HG02885 (cell line): ENCODE results near the gene SCFD1.
A peak's percentile ranks its signal among the peaks of the same experiment; 100 is the strongest.
"Not testable (repeated sequence)": the region's sequence is repeated elsewhere in the genome, so short reads cannot be mapped to it uniquely, and the experiment has no call there.

Experiments used
- ATAC-seq: cut with Tn5 transposase; IDR thresholded peaks from one replicate; pipeline ENCODE4 v1.9.1; 2021; ENCODE audit warnings: mild to moderate bottlenecking; ENCODE audit not compliant: unreplicated experiment, poor library complexity

SCFD1 gene

GRCh38 chr14:30607156-30607780 is 14.9 kb upstream of the SCFD1 start:
- ATAC-seq: no peak

GRCh38 chr14:30608533-30609006 is 13.5 kb upstream of the SCFD1 start:
- ATAC-seq: no peak

- peak; percentile 60 for ATAC-seq
Measured at GRCh38 chr14:30610787-30611343, 11.3 kb upstream of the SCFD1 start.

DNA sequence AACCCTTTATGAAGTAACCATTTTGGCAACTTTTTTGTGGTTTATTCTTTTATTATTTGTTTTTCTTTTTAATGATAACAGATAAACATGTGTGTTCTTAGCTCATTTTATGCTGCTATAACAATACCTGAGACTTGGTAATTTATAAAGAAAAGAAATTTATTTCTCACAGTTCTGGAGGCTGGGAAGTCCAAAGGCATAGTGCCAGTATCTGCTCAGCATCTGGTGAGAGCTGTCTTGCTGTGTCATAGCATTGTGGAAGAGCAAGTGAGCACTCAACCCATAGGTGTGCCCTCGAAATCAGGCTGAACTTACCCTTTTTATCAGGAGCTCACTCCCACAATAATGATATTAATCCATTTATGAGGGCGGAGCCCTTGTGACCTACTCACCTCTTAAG is 8.0 kb upstream of the SCFD1 start:
- ATAC-seq: no peak

DNA sequence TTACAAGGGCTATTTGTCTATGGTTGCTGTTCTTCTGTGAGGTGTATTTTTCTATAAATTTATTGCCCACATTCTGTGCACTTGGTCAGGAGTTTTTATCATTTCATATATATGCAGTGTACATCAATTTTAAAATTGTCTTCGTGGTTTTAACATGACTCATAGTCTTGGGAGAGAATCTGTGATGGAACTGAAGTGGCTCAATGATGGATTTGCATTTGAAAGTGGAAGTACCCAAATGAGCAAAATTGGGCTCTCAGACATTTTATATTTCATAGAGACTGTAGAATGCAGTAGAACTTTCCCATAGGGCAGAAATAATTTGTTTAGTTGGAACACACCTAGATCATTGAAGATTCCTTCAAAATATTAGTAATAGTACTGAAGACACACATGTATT is 1.9 kb upstream of the SCFD1 start:
- peak; percentile 45 for ATAC-seq

DNA sequence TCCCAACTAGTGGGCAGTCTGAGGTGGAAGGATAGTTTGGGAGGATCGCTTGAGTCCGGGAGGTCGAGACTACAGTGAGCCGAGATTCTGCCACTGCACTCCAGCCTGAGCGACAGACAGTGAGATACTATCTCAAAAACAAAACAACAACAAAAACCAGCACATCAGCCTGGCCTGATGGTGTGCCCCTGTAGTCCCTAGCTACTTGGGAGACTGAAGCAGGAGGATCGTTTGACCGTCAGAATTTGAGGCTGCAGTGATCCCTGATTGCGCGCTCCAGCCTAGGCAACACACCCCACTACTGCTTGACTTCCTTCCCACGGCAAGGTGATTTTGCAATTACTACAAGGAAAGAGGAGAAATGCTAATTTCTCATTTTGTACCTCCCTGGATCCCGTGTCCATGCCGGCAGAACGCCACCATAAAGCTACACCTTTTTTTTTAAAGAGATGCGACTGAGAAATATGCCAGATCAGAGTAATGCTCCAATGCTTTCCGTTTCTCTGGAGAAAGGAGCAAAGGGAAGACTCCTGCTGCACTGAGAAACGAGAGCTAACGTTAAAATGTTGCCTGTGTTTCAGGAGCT is 672 bp upstream of the SCFD1 start:
- peak; percentile 4 for ATAC-seq

DNA sequence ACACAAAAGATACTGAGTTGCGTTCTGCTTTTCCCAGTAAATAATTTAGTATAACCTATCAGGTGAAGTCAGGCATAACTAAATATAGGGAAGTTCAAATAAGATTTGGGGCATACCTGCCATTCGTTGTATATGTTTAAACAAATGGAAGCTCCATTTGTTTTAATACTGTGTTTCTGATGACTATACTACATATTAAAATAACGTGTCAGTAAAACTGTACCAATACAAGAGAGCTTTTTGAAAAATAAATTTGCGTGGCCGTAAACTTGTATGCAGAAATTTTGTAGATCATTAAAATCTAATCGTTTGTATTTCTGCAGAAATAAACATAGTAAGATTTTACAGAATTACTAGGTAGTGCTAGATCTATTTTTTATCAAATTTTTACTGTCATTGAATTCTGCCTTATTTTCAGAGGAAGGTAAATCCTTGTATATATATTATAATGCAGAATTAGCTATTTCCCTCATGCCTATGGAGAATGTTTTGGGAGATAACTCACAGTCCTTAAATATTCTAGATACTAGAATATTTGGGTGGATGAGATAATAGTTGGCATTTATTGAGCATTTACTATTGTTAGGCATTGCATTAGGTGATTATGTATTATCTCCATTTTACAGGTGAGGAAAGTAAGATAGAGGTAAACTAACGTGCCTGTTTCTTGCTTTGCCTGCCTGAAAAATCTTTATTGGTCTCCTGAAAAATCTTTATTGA is 1.5 kb downstream of the SCFD1 start:
- no peak for ATAC-seq

- ATAC-seq: no peak
Measured at GRCh38 chr14:30624132-30624423, 2.0 kb downstream of the SCFD1 start.

GRCh38 chr14:30625533-30625932 is 3.4 kb downstream of the SCFD1 start:
- no peak for ATAC-seq

DNA sequence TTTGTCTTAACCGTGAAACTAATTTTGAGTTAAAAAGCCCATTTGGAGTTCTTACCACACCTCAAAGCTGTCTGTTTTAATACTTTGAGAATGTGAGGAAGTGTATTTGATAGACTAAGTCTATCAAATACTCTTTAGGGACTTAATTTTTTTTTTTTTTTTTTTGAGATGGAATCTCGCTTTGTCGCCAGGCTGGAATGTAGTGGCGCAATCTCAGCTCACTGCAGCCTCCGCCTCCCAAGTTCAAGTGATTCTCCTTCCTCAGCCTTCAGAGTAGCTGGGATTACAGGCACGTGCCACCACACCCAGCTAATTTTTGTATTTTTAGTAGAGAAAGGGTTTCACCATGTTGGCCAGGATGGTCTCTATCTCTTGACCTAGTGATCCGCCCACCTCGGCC is 7.3 kb downstream of the SCFD1 start:
- ATAC-seq: not testable (repeated sequence)

- ATAC-seq: no peak
Measured at GRCh38 chr14:30630248-30630647, 8.1 kb downstream of the SCFD1 start.

DNA sequence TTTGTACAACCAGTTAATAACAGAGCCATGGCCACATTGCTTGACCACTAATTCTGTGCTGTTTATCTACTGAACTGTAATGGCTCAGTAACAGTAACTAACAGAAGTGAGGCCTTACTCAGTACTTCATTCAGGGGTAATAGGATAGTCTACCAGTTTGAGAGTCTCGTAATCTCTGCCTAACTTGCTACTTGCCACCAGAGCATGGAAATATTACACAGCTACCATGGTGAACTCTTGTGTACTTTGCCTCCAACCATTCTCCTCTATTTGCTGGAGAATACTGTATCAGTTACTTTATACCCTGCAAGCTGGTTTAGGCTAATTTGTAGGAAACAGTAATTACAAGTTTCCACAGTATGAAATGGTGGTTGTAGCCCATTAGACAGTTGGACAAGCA is 10.6 kb downstream of the SCFD1 start:
- ATAC-seq: no peak

DNA sequence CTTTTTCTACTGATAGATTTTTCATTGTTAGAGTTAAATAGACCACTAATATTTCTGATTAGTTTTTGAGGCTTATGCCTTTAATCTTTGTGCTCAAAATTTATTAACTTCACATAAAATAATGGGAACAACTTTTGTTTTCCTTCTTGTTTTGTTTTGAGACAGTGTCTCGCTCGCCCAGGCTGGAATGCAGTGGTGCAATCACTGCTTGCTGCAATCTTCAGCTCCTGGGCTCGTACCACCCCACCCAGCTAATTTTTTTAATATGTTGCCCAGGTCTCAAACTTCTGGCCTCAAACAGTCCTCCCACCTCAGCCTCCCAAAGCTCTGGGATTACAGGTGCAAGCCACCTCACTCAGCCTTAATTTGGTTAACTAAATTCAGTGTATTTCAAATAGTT is 16.8 kb downstream of the SCFD1 start:
- no peak for ATAC-seq

DNA sequence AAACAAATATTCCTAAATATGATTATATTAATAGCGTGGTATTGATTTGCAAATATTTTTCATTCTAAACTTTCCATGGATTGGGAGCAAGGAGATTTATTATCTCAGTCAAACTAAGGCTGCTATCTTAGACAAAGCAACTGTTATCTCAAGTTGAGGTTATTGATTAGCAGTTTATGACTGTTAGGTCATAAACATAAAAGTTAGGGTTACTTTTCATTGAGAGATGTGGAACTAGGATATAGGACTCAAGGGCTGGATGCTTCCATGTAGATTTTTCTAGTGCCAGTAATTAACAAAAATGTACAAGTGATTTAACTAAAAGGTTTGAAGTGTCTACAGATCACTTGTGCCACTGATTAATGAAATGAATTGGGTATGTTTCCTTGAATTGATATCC is 19.1 kb downstream of the SCFD1 start:
- ATAC-seq: no peak

DNA sequence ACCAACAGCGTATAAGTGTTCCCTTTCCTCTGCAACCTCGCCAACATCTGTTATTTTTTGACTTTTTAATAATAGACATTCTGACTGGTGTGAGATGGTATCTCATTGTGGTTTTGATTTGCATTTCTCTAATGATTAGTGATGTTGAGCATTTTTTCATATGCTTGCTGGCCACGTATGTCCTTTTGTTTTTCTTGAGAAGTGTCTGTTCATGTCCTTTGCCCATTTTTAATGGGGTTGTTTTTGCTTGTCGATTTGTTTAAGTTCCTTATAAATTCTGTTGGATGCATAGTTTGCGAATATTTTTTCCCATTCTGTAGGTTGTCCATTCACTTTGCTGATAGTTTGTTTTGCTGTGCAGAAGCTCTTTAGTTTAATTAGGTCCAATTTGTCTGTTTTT is 22.3 kb downstream of the SCFD1 start:
- not testable (repeated sequence) for ATAC-seq

DNA sequence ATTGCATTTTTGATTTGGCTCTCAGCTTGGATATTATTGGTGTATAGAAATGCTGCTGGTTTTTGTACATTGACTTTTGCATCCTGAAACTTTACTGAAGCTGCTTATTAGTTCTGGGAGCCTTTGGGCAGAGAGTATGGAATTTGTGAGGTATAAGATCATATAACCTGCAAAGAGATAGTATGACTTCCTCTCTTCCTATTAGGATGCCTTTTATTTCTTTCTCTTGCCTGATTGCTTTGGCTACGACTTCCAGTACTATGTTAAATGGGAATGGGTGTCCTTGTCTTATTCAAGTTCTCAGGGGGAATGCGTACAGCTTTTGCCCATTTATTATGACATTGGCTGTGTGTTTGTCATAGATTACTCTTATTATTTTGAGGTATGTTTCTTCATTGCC is 23.5 kb downstream of the SCFD1 start:
- no peak for ATAC-seq

GRCh38 chr14:30648471-30648870 is 26.4 kb downstream of the SCFD1 start:
- ATAC-seq: peak; percentile 47

GRCh38 chr14:30651937-30652336 is 29.8 kb downstream of the SCFD1 start:
- ATAC-seq: no peak

GRCh38 chr14:30655124-30655523 is 33.0 kb downstream of the SCFD1 start:
- no peak for ATAC-seq

- ATAC-seq: no peak
Measured at GRCh38 chr14:30655658-30656057, 33.5 kb downstream of the SCFD1 start.

- ATAC-seq: no peak
Measured at GRCh38 chr14:30656190-30656632, 34.1 kb downstream of the SCFD1 start.
